COLO668 (cell line): Measurements from ENCODE around the gene CXCL3.
"Not testable (repeated sequence)": the region's sequence is repeated elsewhere in the genome, so short reads cannot be mapped to it uniquely, and the experiment has no call there.

Experiments used
- DNase-seq: peaks from one replicate; lab custom pipeline; 2025; ENCODE audit not compliant: unreplicated experiment; lab: John Stamatoyannopoulos, UW

The CXCL3 gene

GRCh38 chr4:74038425-74039314, at the start of gene CXCL3:
TSS of gene CXCL3 (minus strand) at chr4:74038689. CDS start at chr4:74038611, 78 bp downstream.
- peak; percentile 85 for DNase-seq

- no peak for DNase-seq
These were observed 49.0 kb upstream of the CXCL3 start for GRCh38 chr4:74087481-74087880.

GRCh38 chr4:74085669-74086068, 47.2 kb upstream of the CXCL3 start:
- DNase-seq, result no peak

- no peak for DNase-seq
These were observed 46.5 kb upstream of the CXCL3 start for GRCh38 chr4:74084984-74085383.

GRCh38 chr4:74083546-74083945, 45.1 kb upstream of the CXCL3 start:
- DNase-seq, result no peak

- no peak for DNase-seq
These were observed 42.5 kb upstream of the CXCL3 start for GRCh38 chr4:74081035-74081434.

- not testable (repeated sequence) for DNase-seq
These were observed 41.9 kb upstream of the CXCL3 start for GRCh38 chr4:74080351-74080750.

- DNase-seq, result not testable (repeated sequence)
These were observed 40.5 kb upstream of the CXCL3 start for GRCh38 chr4:74079024-74079423.

- no peak for DNase-seq
These were observed 34.9 kb upstream of the CXCL3 start for GRCh38 chr4:74073358-74073757.

- no peak for DNase-seq
These were observed 34.2 kb upstream of the CXCL3 start for GRCh38 chr4:74072739-74073138.

- no peak for DNase-seq
These were observed 29.1 kb upstream of the CXCL3 start for GRCh38 chr4:74067586-74067985.

GRCh38 chr4:74066232-74066631, 27.7 kb upstream of the CXCL3 start:
- no peak for DNase-seq

GRCh38 chr4:74065115-74065642, 26.7 kb upstream of the CXCL3 start:
- DNase-seq, result no peak

GRCh38 chr4:74063859-74064258, 25.4 kb upstream of the CXCL3 start:
- no peak for DNase-seq

GRCh38 chr4:74062953-74063352, 24.5 kb upstream of the CXCL3 start:
- no peak for DNase-seq

GRCh38 chr4:74061430-74061829, 22.9 kb upstream of the CXCL3 start:
- no peak for DNase-seq

- no peak for DNase-seq
These were observed 20.8 kb upstream of the CXCL3 start for GRCh38 chr4:74059161-74059829.

- no peak for DNase-seq
These were observed 19.7 kb upstream of the CXCL3 start for GRCh38 chr4:74058048-74058651.

GRCh38 chr4:74057588-74057987, 19.1 kb upstream of the CXCL3 start:
- no peak for DNase-seq

GRCh38 chr4:74056858-74057562, 18.5 kb upstream of the CXCL3 start:
- no peak for DNase-seq
